Neutrophil (primary cell): ENCODE results near the gene KIFBP.
"Not testable (repeated sequence)": the region's sequence is repeated elsewhere in the genome, so short reads cannot be mapped to it uniquely, and the experiment has no call there.

ENCODE experiments used
- H3K27ac ChIP-seq: fragments of 200-600 bp; sonication (generic); 2 replicates; pipeline ENCODE4 v1.5.1; 2016; ENCODE audit warnings: mild to moderate bottlenecking, moderate library complexity
- H3K27me3 ChIP-seq: fragments of 200-600 bp; sonication (generic); 2 replicates; pipeline ENCODE4 v1.6.0; 2016; ENCODE audit warnings: mild to moderate bottlenecking
- H3K36me3 ChIP-seq: fragments of 200-600 bp; sonication (generic); 2 replicates; pipeline ENCODE4 v1.5.1; 2017
- H3K4me1 ChIP-seq, 2 experiments: fragments of 200-600 bp in 1 of 2; sonication (generic) in 1 of 2; 1 replicate in 1 of 2; 2 replicates in 1 of 2; pipeline versions ENCODE4 v1.5.1 to v1.6.1; 2013 to 2016; ENCODE audit warnings: low read depth in 1 of 2, low read length in 1 of 2, mild to moderate bottlenecking in 1 of 2, moderate library complexity in 1 of 2; ENCODE audit not compliant: control insufficient read depth in 1 of 2, insufficient read depth in 1 of 2
- H3K4me3 ChIP-seq, 2 experiments: fragments of 200-600 bp in 1 of 2; sonication (generic) in 1 of 2; 1 replicate in 1 of 2; 2 replicates in 1 of 2; pipeline ENCODE4 v1.5.1; 2013 to 2016; ENCODE audit warnings: low read depth in 1 of 2, low read length in 1 of 2, mild to moderate bottlenecking in 1 of 2, moderate library complexity in 1 of 2
- H3K9me3 ChIP-seq: fragments of 200-600 bp; sonication (generic); 2 replicates; pipeline ENCODE4 v1.5.1; 2016
- TF ChIP-seq, protein P1 (sequence below): fragments of 200-600 bp; sonication (generic); IDR thresholded peaks from 2 replicates; pipeline ENCODE4 v1.5.1; 2016; ENCODE audit warnings: antibody characterized with exemption

KIFBP gene

DNA sequence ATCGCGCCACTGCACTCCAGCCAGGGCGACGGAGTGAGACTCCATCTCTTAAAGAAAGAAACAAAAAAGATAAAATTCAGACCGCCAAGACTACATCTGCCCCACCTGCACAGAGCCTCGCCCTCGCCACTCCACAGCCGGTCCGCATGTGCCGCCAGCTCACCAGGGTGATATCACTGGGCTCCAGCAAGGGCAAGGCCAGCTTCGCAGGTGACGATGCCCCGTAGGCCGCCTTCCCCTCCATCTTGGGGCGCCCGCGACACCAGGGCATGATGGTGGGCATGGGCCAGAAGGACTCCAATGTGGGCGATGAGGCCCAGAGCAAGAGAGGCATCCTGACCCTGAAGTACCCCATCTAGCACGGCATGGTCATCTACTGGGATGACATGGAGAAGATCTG, 34.0 kb downstream of the KIFBP start:
- peaks cover 2% of the 10 kb centered on the region for H3K36me3 ChIP-seq
- no peaks in the 10 kb centered on the region for H3K27me3 ChIP-seq
- H3K9me3 ChIP-seq, result no peaks in the 10 kb centered on the region
- TF ChIP-seq, protein P1, sequence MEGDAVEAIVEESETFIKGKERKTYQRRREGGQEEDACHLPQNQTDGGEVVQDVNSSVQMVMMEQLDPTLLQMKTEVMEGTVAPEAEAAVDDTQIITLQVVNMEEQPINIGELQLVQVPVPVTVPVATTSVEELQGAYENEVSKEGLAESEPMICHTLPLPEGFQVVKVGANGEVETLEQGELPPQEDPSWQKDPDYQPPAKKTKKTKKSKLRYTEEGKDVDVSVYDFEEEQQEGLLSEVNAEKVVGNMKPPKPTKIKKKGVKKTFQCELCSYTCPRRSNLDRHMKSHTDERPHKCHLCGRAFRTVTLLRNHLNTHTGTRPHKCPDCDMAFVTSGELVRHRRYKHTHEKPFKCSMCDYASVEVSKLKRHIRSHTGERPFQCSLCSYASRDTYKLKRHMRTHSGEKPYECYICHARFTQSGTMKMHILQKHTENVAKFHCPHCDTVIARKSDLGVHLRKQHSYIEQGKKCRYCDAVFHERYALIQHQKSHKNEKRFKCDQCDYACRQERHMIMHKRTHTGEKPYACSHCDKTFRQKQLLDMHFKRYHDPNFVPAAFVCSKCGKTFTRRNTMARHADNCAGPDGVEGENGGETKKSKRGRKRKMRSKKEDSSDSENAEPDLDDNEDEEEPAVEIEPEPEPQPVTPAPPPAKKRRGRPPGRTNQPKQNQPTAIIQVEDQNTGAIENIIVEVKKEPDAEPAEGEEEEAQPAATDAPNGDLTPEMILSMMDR, result no peak
- no peak overlapping the region for H3K27ac ChIP-seq
- no peak overlapping the region for H3K4me3 ChIP-seq
- H3K4me1 ChIP-seq, result no peaks in the 10 kb centered on the region

DNA sequence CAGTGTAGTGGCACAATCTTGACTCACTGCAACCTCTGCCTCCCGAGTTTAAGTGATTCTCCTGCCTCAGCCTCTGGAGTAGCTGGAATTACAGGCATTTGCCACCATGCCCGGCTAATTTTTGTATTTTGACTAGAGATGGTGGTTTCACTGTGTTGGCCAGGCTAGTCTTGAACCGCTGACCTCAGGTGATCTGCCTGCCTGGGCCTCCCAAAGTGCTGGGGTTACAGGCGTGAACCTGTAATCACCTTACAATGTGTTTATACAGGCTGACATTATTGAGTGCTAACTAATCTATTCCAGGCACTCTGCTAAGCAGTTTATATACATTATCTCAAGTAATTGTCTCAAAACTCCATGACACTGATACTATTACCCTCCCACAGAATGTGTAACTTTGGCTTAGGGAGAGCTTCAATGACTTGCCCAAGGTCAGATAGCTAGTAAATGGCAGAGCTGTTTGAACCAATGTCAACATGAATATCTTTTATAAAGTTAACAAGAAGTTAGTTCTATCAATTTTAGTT, 36.8 kb downstream of the KIFBP start:
- H3K27me3 ChIP-seq, result no peaks in the 10 kb centered on the region
- no peaks in the 10 kb centered on the region for H3K9me3 ChIP-seq
- TF ChIP-seq, protein P1, result no peak
- H3K27ac ChIP-seq, result no peak overlapping the region
- no peaks in the 10 kb centered on the region for H3K4me1 ChIP-seq
- no peaks in the 10 kb centered on the region for H3K36me3 ChIP-seq
- H3K4me3 ChIP-seq, result no peak overlapping the region

DNA sequence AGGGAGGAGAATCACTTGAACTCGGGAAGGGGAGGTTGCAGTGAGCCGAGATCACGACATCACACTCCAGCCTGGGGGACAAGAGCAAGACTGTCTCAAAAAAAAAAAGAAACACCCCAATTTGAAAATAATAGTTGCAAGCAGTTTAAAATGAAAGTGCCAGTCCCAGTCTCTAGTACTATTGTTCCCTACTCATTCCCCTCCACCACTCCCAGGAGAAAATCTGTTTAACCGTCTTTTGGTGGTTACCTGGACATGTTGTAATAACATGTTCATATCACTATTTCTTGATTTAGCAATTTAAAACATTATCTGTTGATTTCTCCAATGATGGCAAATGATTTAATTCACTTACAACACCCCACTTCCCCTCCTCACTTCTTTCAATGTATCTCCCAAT, 44.7 kb downstream of the KIFBP start:
- no peaks in the 10 kb centered on the region for H3K27me3 ChIP-seq
- no peak overlapping the region for H3K27ac ChIP-seq
- TF ChIP-seq, protein P1, result no peak

DNA sequence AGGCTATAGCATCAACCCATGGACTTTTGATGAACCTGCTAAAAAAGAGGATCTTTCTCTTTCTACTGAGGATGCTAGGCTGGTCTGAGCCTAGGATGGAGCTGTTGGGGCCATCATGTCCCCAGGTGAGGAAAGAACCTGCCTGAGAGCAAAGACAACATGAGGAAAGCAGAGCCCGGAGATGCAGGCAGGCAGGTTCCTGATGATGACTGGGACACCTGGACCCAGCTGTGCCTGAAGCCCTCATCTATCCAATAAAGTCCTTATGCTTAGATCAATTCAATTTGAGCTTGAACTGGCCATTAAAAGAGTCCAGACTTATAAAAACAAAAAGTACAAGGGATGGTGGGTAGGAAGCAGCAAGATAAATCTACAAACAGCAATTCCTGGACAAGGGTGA, 48.9 kb downstream of the KIFBP start:
- Histone ChIP-seq H3K27ac (no peak overlapping the region), H3K27me3 (no peaks in the 10 kb centered on the region), H3K36me3 (no peaks in the 10 kb centered on the region), H3K4me3 (no peak overlapping the region), H3K9me3 (no peaks in the 10 kb centered on the region), H3K4me1 (peaks cover 6 to 9% of the 10 kb centered on the region in 2 experiments)
- TF ChIP-seq, protein P1, result no peak

More for the DNA sequence above, 44.7 kb downstream of the KIFBP start:
- Histone ChIP-seq H3K9me3 (no peaks in the 10 kb centered on the region), H3K4me3 (no peak overlapping the region), H3K36me3 (no peaks in the 10 kb centered on the region), H3K4me1 (peaks cover 14 to 20% of the 10 kb centered on the region in 2 experiments)

DNA sequence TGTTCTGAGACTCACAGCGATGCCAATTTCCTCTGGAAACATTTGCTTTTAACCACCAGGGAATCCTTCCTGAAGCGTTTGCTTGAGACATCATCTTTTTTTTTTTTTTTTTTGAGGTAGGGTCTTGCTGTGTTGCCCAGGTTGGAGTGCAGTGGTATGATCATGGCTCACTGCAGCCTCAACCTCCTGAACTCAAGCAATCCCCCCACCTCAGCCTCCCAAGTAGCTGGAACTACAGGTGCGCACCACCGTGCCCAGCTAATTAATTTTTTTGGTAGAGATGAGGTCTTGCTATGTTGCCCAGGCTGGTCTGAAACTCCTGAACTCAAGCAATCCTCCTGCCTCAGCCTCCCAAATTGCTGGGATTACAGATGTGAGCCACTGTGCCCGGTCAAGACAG, 52.3 kb downstream of the KIFBP start:
- not testable (repeated sequence) for H3K27me3 ChIP-seq, H3K4me3 ChIP-seq, H3K9me3 ChIP-seq, H3K36me3 ChIP-seq
- peak overlapping the region; percentile 31 for H3K27ac ChIP-seq
- peaks cover 39 to 40% of the 10 kb centered on the region in 2 experiments for H3K4me1 ChIP-seq

DNA sequence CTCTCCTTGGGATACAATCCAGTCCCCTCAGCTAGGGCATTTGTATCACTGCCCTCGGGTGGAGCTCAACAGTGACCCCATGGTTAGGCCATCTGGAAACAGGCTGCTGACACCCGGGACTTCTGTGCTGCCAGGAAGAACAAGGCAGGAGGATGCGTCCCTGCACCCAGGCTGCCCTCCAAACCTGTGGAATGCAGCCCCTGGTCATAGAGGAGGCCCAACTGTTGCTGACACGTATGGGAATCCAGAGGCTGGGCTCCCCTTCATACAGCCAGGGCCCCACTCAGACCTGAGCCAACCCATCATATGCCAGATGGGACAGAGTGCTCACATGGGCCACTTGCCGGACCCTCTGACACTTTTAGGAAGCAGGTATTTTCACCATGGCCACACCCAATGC, 53.8 kb downstream of the KIFBP start:
- no peak overlapping the region for H3K4me3 ChIP-seq
- no peaks in the 10 kb centered on the region for H3K36me3 ChIP-seq
- H3K27ac ChIP-seq, result peak overlapping the region; percentile 100
- H3K9me3 ChIP-seq, result no peaks in the 10 kb centered on the region
- H3K27me3 ChIP-seq, result no peaks in the 10 kb centered on the region
- TF ChIP-seq, protein P1, result no peak
- H3K4me1 ChIP-seq, result peaks cover 54 to 56% of the 10 kb centered on the region in 2 experiments
